CD4-positive, CD25-positive, alpha-beta regulatory T cell (primary cell): Measurements from ENCODE around the gene GLMP. TPM values are rescaled to one million over a fixed set of nuclear protein-coding genes. Genes with fewer than 3 reads are reported as not detected.

Source experiments
- ATAC-seq, 2 donors: fragments of 150-1000 bp; cut with Tn5 transposase; one replicate each; pipeline ENCODE4 v1.10.0; 2021; ENCODE audit warnings: low read depth in 2 of 2, moderate number of reproducible peaks in 2 of 2, moderate library complexity in 1 of 2
- DNase-seq, 3 donors: peaks; one replicate each; pipeline versions ENCODE4 v3.0.0 to v3.0.0-alpha.2; 2012 to 2022; ENCODE audit warnings: mixed read lengths in 1 of 3
- H3K27ac ChIP-seq: one replicate; pipeline ENCODE4 v1.7.0; 2013; ENCODE audit warnings: mild to moderate bottlenecking, low read length; ENCODE audit not compliant: insufficient read depth, poor library complexity, severe bottlenecking
- H3K27me3 ChIP-seq: one replicate; pipeline ENCODE4 v1.7.0; 2013; ENCODE audit warnings: low read length; ENCODE audit not compliant: control insufficient read depth, insufficient read depth
- H3K36me3 ChIP-seq: one replicate; pipeline ENCODE4 v1.7.0; 2013; ENCODE audit warnings: mild to moderate bottlenecking, low read length, moderate library complexity; ENCODE audit not compliant: control insufficient read depth, insufficient read depth
- H3K4me1 ChIP-seq: 2 replicates; pipeline ENCODE4 v1.7.0; 2013; ENCODE audit warnings: mild to moderate bottlenecking, low read length; ENCODE audit not compliant: insufficient read depth, control insufficient read depth, poor library complexity, severe bottlenecking
- H3K4me3 ChIP-seq: one replicate; pipeline ENCODE4 v1.7.0; 2013; ENCODE audit warnings: low read depth, mild to moderate bottlenecking, low read length, moderate library complexity
- H3K9me3 ChIP-seq, 2 experiments: 1 replicate in 1 of 2; 2 replicates in 1 of 2; pipeline ENCODE4 v1.7.0; 2013; ENCODE audit warnings: low read length in 2 of 2, mild to moderate bottlenecking in 1 of 2, moderate library complexity in 1 of 2; ENCODE audit not compliant: control insufficient read depth in 2 of 2
- H3K27ac Mint-ChIP-seq, 3 donors: one replicate each; pipeline ENCODE4 v1.8.0; 2020 to 2022; ENCODE audit warnings: mild to moderate bottlenecking in 3 of 3, mixed read lengths in 3 of 3, moderate library complexity in 2 of 3
- H3K27me3 Mint-ChIP-seq: one replicate; pipeline ENCODE4 v1.8.0; 2022; ENCODE audit warnings: mild to moderate bottlenecking, mixed read lengths
- H3K36me3 Mint-ChIP-seq: one replicate; pipeline ENCODE4 v1.8.0; 2020; ENCODE audit warnings: mixed read lengths
- H3K4me1 Mint-ChIP-seq, 4 donors: one replicate each; pipeline ENCODE4 v1.8.0; 2020 to 2022; ENCODE audit warnings: mixed read lengths in 4 of 4, mild to moderate bottlenecking in 1 of 4
- H3K4me3 Mint-ChIP-seq, 4 donors: one replicate each; pipeline ENCODE4 v1.8.0; 2020 to 2022; ENCODE audit warnings: mild to moderate bottlenecking in 4 of 4, mixed read lengths in 4 of 4, moderate library complexity in 3 of 4
- H3K9me3 Mint-ChIP-seq, 7 donors: one replicate each; pipeline ENCODE4 v1.8.0; 2020 to 2022; ENCODE audit warnings: mixed read lengths in 7 of 7, mild to moderate bottlenecking in 3 of 7, moderate library complexity in 2 of 7
- polyA plus RNA-seq, 4 donors: library from polyadenylated mRNA; unstranded; fragments of 300-500 nt; fragmentation: Illumina TruSeq; gene quantifications; one replicate each; pipeline ENCODE4 v1.2.3, GENCODE V29; 2021
- total RNA-seq: library from RNA; stranded (reverse); gene quantifications from one replicate; pipeline ENCODE4 v1.2.3, GENCODE V29; 2022

Gene GLMP
- total and polyA plus RNA-seq, 5 donors from 2014 or later, result 29.8 to 45.9 (median 36.5) TPM

DNA sequence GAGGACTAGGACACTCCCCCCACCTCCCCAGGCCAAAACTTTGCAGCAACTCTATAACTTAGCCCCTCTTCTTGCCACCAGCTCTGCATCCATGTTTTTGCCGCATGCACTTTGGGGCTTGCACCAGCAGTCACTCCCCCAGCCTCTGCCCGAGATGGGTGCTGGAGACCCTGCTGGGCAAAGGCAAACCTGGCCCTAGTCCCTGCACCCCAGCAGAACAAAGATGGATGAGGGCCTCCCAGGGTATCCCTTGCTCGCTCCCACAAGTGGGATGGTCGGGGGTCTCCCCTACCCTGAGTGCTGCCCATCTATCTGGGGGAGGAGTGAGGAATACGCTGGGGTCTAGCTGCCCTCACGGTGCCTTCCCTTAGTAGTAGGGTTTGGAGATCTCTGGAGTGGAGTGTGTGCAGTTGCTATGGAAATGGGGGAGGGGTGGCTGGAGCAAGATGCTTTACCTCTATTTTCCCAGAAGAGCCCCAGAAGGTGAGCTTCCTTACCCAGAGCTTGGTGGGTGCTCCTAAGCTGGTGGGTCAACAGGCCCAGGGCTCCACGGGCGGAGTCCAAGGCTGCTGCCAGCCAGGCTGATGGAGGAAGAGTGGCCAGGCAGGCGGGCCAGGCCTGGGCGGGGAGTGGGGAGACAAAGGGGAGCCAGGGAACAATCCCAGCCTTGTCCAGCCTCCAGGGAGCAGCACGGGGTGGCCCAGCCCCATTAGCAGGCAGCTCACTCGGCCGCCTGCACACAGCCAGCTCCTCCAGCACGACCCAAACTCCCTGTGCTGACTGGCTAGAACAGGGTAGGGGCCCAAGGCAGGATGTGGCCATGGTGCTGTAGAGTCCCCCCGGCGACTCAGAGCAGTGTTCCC, 47.8 kb downstream of the GLMP start, which contains the start of gene PAQR6:
PAQR6 (minus strand) TSS at position 597 of the 863 bp plus-strand sequence. CDS start 1,325 bp downstream, outside the sequence.
- no peaks in the 10 kb centered on the region for H3K27me3 Mint-ChIP-seq
- DNase-seq, result no peak
- H3K4me3 ChIP-seq, result no peak within 1 kb of the TSS
- no peaks in the 10 kb centered on the region for H3K27me3 ChIP-seq
- H3K27ac Mint-ChIP-seq, result peak within 1 kb of the TSS in 2 of 3 donors; percentile 43 to 76
- peaks cover 21% of the 10 kb centered on the region for H3K4me1 ChIP-seq
- peak within 1 kb of the TSS in 2 of 4 donors; percentile 54 to 85 for H3K4me3 Mint-ChIP-seq
- no peaks in the 10 kb centered on the region for H3K9me3 Mint-ChIP-seq
- H3K36me3 Mint-ChIP-seq, result peaks cover 2% of the 10 kb centered on the region
- ATAC-seq, result no peak
- peaks cover 0 to 16% (median 11%) of the 10 kb centered on the region in 4 donors for H3K4me1 Mint-ChIP-seq
- H3K9me3 ChIP-seq, result no peaks in the 10 kb centered on the region
- no peak within 1 kb of the TSS for H3K27ac ChIP-seq
- H3K36me3 ChIP-seq, result peaks cover 25% of the 10 kb centered on the region

DNA sequence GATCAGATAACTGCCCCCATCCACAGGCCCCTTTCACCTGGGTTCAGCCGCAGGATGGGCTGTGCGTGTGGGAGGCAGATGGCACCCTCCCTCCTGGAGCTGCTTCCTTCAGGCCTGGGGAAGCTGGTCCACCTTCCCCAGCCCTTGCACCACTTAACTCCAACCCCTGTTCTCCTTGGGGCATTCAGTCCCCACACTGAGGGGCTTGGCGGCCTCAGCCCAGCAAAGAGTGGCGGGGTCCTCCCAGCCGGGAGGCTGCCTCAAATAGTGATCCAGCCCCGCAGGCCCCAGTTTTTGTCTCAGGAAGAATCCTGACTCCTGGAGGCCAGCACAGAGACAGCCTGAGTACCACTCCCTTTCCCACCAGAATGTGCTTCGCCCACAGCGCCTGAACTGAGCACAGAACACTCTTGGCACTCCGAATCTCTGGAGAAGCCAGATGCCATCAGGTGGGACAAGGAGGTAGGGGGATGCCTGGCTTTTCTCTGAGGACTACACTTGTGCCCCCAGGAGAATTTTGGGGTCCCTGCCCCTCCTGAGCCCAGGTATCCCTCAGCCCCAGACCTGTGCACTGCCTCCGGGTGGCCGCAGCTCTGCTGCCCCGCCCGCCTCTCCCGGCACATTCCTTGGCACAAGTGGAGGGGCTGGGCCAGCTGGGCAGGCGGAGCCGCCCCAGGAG, 48.6 kb downstream of the GLMP start:
- H3K4me3 ChIP-seq, result no peak overlapping the region
- H3K36me3 Mint-ChIP-seq, result no peaks in the 10 kb centered on the region
- peak overlapping the region in 1 of 3 donors; percentile 79 for H3K27ac Mint-ChIP-seq
- peaks cover 21% of the 10 kb centered on the region for H3K4me1 ChIP-seq
- H3K27ac ChIP-seq, result no peak overlapping the region
- H3K4me3 Mint-ChIP-seq, result peak overlapping the region in 1 of 4 donors; percentile 38
- H3K9me3 ChIP-seq, result no peaks in the 10 kb centered on the region
- ATAC-seq (no peak), DNase-seq (no peak)
- peaks cover 0 to 14% (median 11%) of the 10 kb centered on the region in 4 donors for H3K4me1 Mint-ChIP-seq
- no peaks in the 10 kb centered on the region for H3K27me3 ChIP-seq
- no peaks in the 10 kb centered on the region for H3K27me3 Mint-ChIP-seq
- no peaks in the 10 kb centered on the region for H3K9me3 Mint-ChIP-seq
- H3K36me3 ChIP-seq, result peaks cover 17% of the 10 kb centered on the region

DNA sequence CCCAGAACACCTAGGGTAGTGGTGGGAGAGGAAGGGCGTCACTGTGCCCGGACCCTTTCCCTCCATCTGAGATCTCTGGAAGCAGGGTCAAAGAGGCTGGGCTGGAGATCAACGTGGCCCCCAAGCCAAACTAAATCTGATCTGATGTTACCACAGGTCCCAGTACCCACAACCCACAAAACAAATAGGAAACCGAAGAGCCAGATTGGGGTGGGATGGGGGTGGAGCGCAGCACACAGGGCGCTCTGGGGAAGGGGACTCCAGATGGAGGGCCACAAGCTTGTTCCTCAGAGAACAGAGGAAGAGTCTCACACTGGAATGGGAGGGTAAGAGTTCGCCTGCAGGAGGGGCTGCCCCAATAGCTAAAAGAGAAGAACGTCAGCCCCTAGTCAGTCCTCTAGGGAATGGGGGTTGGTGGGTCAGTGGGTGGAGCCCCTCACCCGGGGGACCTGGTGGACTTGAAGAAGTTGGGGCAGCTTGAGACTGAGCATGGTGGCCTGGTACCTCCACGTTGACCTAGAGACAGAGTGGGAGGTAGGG, 49.2 kb downstream of the GLMP start:
- Mint-ChIP-seq H3K4me3 (peak overlapping the region; percentile 49 to 78 (median 60)), H3K27me3 (no peaks in the 10 kb centered on the region), H3K36me3 (no peaks in the 10 kb centered on the region), H3K9me3 (no peaks in the 10 kb centered on the region), H3K27ac (peak overlapping the region in 2 of 3 donors; percentile 25 to 79), H3K4me1 (peaks cover 0 to 14% (median 11%) of the 10 kb centered on the region in 4 donors)
- H3K4me3 ChIP-seq, result no peak overlapping the region
- H3K27me3 ChIP-seq, result no peaks in the 10 kb centered on the region
- DNase-seq, result no peak
- H3K4me1 ChIP-seq, result peaks cover 21% of the 10 kb centered on the region
- no peak for ATAC-seq
- H3K27ac ChIP-seq, result no peak overlapping the region
- peaks cover 11% of the 10 kb centered on the region for H3K36me3 ChIP-seq
- no peaks in the 10 kb centered on the region for H3K9me3 ChIP-seq

GRCh38 chr1:156245451-156246232, 49.8 kb downstream of the GLMP start:
- DNase-seq (peak in 2 of 3 donors; percentile 26 to 67), ATAC-seq (peak; percentile 43 to 61)
- H3K27me3 ChIP-seq, result no peaks in the 10 kb centered on the region
- peaks cover 5% of the 10 kb centered on the region for H3K36me3 ChIP-seq
- no peaks in the 10 kb centered on the region for H3K36me3 Mint-ChIP-seq
- H3K9me3 Mint-ChIP-seq, result no peaks in the 10 kb centered on the region
- H3K27ac ChIP-seq, result no peak overlapping the region
- H3K27ac Mint-ChIP-seq, result peak overlapping the region; percentile 62 to 95 (median 79)
- no peaks in the 10 kb centered on the region for H3K9me3 ChIP-seq
- H3K4me1 ChIP-seq, result peaks cover 21% of the 10 kb centered on the region
- peak overlapping the region; percentile 9 for H3K4me3 ChIP-seq
- peak overlapping the region; percentile 37 to 89 (median 83) for H3K4me3 Mint-ChIP-seq
- H3K27me3 Mint-ChIP-seq, result no peaks in the 10 kb centered on the region
- peaks cover 0 to 14% (median 11%) of the 10 kb centered on the region in 4 donors for H3K4me1 Mint-ChIP-seq

GRCh38 chr1:156244712-156245111, 50.8 kb downstream of the GLMP start:
- Mint-ChIP-seq H3K9me3 (no peaks in the 10 kb centered on the region), H3K36me3 (peaks cover 3% of the 10 kb centered on the region)

GRCh38 chr1:156244126-156244525, 51.4 kb downstream of the GLMP start:
- ATAC-seq, result no peak
- no peaks in the 10 kb centered on the region for H3K9me3 Mint-ChIP-seq

More at GRCh38 chr1:156244712-156245111, 50.8 kb downstream of the GLMP start:
- peaks cover 3% of the 10 kb centered on the region for H3K36me3 ChIP-seq
- H3K9me3 ChIP-seq, result no peaks in the 10 kb centered on the region
- DNase-seq (no peak), ATAC-seq (no peak)
- no peak overlapping the region for H3K4me3 ChIP-seq
- no peaks in the 10 kb centered on the region for H3K27me3 ChIP-seq
- Mint-ChIP-seq H3K4me1 (peaks cover 0 to 14% (median 11%) of the 10 kb centered on the region in 4 donors), H3K4me3 (peak overlapping the region in 3 of 4 donors; percentile 32 to 74 (median 53)), H3K27ac (peak overlapping the region; percentile 62 to 79 (median 72)), H3K27me3 (no peaks in the 10 kb centered on the region)
- peaks cover 21% of the 10 kb centered on the region for H3K4me1 ChIP-seq
- no peak overlapping the region for H3K27ac ChIP-seq

DNA sequence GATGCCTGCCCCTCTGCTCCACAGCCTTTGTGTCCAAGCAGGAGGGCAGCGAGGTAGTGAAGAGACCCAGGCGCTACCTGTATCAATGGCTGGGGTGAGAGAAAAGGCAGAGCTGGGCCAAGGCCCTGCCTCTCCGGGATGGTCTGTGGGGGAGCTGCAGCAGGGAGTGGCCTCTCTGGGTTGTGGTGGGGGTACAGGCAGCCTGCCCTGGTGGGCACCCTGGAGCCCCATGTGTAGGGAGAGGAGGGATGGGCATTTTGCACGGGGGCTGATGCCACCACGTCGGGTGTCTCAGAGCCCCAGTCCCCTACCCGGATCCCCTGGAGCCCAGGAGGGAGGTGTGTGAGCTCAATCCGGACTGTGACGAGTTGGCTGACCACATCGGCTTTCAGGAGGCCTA, 52.7 kb downstream of the GLMP start:
- no peak overlapping the region for H3K4me3 ChIP-seq
- H3K4me1 ChIP-seq, result peaks cover 21% of the 10 kb centered on the region
- ATAC-seq (no peak), DNase-seq (no peak)
- no peak overlapping the region for H3K27ac ChIP-seq
- H3K4me3 Mint-ChIP-seq, result no peak overlapping the region
- peaks cover 21% of the 10 kb centered on the region for H3K36me3 ChIP-seq
- H3K4me1 Mint-ChIP-seq, result peaks cover 0 to 14% (median 8%) of the 10 kb centered on the region in 4 donors
- no peaks in the 10 kb centered on the region for H3K27me3 ChIP-seq
- H3K36me3 Mint-ChIP-seq, result peaks cover 12% of the 10 kb centered on the region
- H3K9me3 Mint-ChIP-seq, result no peaks in the 10 kb centered on the region
- H3K9me3 ChIP-seq, result no peaks in the 10 kb centered on the region
- H3K27me3 Mint-ChIP-seq, result no peaks in the 10 kb centered on the region
- H3K27ac Mint-ChIP-seq, result peak overlapping the region in 1 of 3 donors; percentile 94

More at GRCh38 chr1:156244126-156244525, 51.4 kb downstream of the GLMP start:
- Histone ChIP-seq H3K4me1 (peaks cover 21% of the 10 kb centered on the region), H3K27me3 (no peaks in the 10 kb centered on the region), H3K4me3 (no peak overlapping the region), H3K27ac (no peak overlapping the region), H3K36me3 (peaks cover 9% of the 10 kb centered on the region), H3K9me3 (no peaks in the 10 kb centered on the region)
- peaks cover 0 to 14% (median 8%) of the 10 kb centered on the region in 4 donors for H3K4me1 Mint-ChIP-seq
- H3K27ac Mint-ChIP-seq, result no peak overlapping the region
- H3K36me3 Mint-ChIP-seq, result peaks cover 6% of the 10 kb centered on the region
- H3K27me3 Mint-ChIP-seq, result no peaks in the 10 kb centered on the region
- DNase-seq, result no peak
- no peak overlapping the region for H3K4me3 Mint-ChIP-seq
